Keratinocyte (primary cell): ENCODE data around the gene NOD2. TPM values are rescaled to one million over a fixed set of nuclear protein-coding genes. Genes with fewer than 3 reads are reported as not detected.

Experiments used
- DNase-seq: peaks from one replicate; pipeline ENCODE4 v3.0.0-alpha.2; 2011; ENCODE audit warnings: low read depth, missing footprints, low spot score
- FAIRE-seq: peaks from 2 replicates; lab custom pipeline; 2011; peaks lifted over from hg19 to GRCh38; lab: Jason Lieb, UNC
- H2AFZ ChIP-seq: 2 replicates; pipeline ENCODE4 v1.6.0; 2012; ENCODE audit warnings: low read length, control low read depth, inconsistent platforms; ENCODE audit not compliant: control insufficient read depth
- H3K27ac ChIP-seq: 2 replicates; pipeline ENCODE4 v1.5.1; 2011; ENCODE audit warnings: low read length; ENCODE audit not compliant: control insufficient read depth, insufficient read depth
- H3K27me3 ChIP-seq: 3 replicates; pipeline ENCODE4 v1.6.0; 2011; ENCODE audit warnings: low read length; ENCODE audit not compliant: control insufficient read depth, insufficient read depth; ENCODE audit errors: extremely low read depth
- H3K36me3 ChIP-seq, 2 experiments: 2 replicates in 1 of 2; 3 replicates in 1 of 2; pipeline ENCODE4 v1.5.1; 2011; ENCODE audit warnings: low read length in 2 of 2, mild to moderate bottlenecking in 1 of 2; ENCODE audit not compliant: control insufficient read depth in 2 of 2, insufficient read depth in 2 of 2; ENCODE audit errors: extremely low read depth in 1 of 2
- H3K4me1 ChIP-seq: 3 replicates; pipeline ENCODE4 v1.5.1; 2011; ENCODE audit warnings: low read length; ENCODE audit not compliant: control insufficient read depth, insufficient read depth; ENCODE audit errors: extremely low read depth
- H3K4me2 ChIP-seq: 3 replicates; pipeline ENCODE4 v1.6.0; 2011; ENCODE audit warnings: low read depth, low read length; ENCODE audit not compliant: control insufficient read depth, insufficient read depth; ENCODE audit errors: extremely low read depth
- H3K4me3 ChIP-seq, 3 experiments: fragments of 200-600 bp in 1 of 3; sonication (generic) in 1 of 3; 2 replicates in 2 of 3; 3 replicates in 1 of 3; pipeline ENCODE4 v1.5.1; 2011 to 2016; ENCODE audit warnings: low read length in 3 of 3, mild to moderate bottlenecking in 3 of 3, control low read depth in 2 of 3, inconsistent platforms in 1 of 3, low read depth in 1 of 3, mixed read lengths in 1 of 3, mixed run types in 1 of 3, moderate library complexity in 1 of 3; ENCODE audit not compliant: control insufficient read depth in 2 of 3, insufficient read depth in 2 of 3; ENCODE audit errors: extremely low read depth in 1 of 3
- H3K79me2 ChIP-seq: 2 replicates; pipeline ENCODE4 v1.6.0; 2012; ENCODE audit warnings: low read length; ENCODE audit not compliant: control insufficient read depth, insufficient read depth
- H3K9ac ChIP-seq: 3 replicates; pipeline ENCODE4 v1.6.0; 2011; ENCODE audit warnings: low read length; ENCODE audit not compliant: control insufficient read depth, insufficient read depth; ENCODE audit errors: extremely low read depth
- H3K9me1 ChIP-seq: 3 replicates; pipeline ENCODE4 v1.6.0; 2011; ENCODE audit warnings: low read length; ENCODE audit not compliant: control insufficient read depth, insufficient read depth; ENCODE audit errors: extremely low read depth
- H3K9me3 ChIP-seq: 2 replicates; pipeline ENCODE4 v1.5.1; 2012; ENCODE audit warnings: low read depth, low read length; ENCODE audit not compliant: control insufficient read depth
- H4K20me1 ChIP-seq: 3 replicates; pipeline ENCODE4 v1.6.0; 2011; ENCODE audit warnings: low read length; ENCODE audit not compliant: control insufficient read depth, insufficient read depth; ENCODE audit errors: extremely low read depth
- EZH2 ChIP-seq: IDR thresholded peaks from one replicate; pipeline ENCODE4 v1.6.1; 2012; ENCODE audit warnings: inconsistent platforms, mild to moderate bottlenecking, low read length, moderate library complexity
- dilution Hi-C: fragments of 300-500 bp; cut with MboI; formaldehyde crosslinking; loops from one replicate; pipeline ENCODE4 v1.7.0; 2020; ENCODE audit warnings: low sequenced_read_pairs; ENCODE audit not compliant: extremely low pct_ligation_motif_present
- polyA plus RNA-seq, 5 experiments: library from polyadenylated mRNA; depleted of rRNA in 3 of 5; stranded (reverse) in 3 of 5; stranded (forward) in 1 of 5; unstranded in 1 of 5; fragments of >200 nt; gene quantifications; 1 replicate in 1 of 5; 2 replicates in 3 of 5; 3 replicates in 1 of 5; pipeline versions ENCODE4 v1.2.1 to v1.2.3, GENCODE V29; 2011 to 2012; ENCODE audit warnings: missing spikeins in 2 of 5, low read depth in 1 of 5, low replicate concordance in 1 of 5
- TF ChIP-seq, protein P1 (sequence below), 3 experiments: IDR thresholded peaks in 1 of 3; conservative IDR thresholded peaks in 1 of 3; optimal IDR thresholded peaks in 1 of 3; 2 replicates in 2 of 3; 3 replicates in 1 of 3; pipeline versions ENCODE3 to v1.5.1; 2011; ENCODE audit warnings: low read length in 3 of 3, mild to moderate bottlenecking in 3 of 3, moderate library complexity in 2 of 3, control low read depth in 1 of 3, inconsistent platforms in 1 of 3; ENCODE audit not compliant: insufficient read depth in 2 of 3; ENCODE audit errors: extremely low read depth in 1 of 3

Gene NOD2
- polyA plus RNA-seq, 1 donor (not counting 4 experiments of a cell fraction or from before 2014, with no cell fraction given) = 0.80 TPM

DNA sequence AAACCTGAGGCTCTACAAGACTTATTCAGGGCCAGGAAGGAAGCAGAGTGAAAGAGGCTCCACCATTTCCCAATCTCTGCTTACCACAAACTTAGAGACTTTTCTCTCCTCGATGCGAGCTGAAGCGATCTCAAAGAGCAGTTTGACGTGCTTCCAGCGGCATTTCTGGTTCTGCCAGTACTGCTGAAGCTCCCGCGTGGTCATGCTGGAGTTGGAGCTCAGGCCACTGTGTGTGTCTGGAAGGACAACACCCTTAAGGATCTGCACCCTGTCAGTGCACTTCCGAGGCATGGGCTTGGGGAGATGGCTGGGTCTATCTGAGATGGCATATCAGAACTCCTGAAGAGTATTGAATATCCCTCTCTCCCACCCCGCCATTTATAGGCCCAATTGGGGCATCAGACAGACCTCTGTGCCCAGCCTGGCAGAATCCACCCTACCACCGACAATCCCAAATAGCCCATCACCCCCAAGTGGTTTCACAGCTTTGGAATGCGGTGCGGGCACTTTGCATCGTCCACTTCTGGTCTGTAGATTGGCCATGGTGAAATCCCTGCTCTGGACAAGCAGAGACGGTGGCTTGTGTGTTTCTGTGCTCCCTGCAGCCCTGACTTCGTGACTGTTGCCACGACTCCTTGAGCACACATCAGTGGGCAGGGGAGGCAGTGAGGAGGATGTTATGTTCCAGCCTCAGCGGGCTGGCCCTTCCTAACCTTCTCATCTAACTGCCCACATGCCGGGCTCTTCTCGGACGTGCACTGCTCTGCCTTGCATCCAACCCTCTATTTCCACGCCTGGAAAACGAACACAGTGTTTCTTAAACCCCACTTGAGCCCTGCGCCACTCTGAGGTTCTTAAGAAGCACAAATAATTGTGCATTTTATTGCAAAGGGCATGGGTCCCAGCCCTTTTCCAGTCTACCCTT lies 17.5 kb upstream of the NOD2 start:
- TF ChIP-seq EZH2 = no peak
- TF ChIP-seq, protein P1, sequence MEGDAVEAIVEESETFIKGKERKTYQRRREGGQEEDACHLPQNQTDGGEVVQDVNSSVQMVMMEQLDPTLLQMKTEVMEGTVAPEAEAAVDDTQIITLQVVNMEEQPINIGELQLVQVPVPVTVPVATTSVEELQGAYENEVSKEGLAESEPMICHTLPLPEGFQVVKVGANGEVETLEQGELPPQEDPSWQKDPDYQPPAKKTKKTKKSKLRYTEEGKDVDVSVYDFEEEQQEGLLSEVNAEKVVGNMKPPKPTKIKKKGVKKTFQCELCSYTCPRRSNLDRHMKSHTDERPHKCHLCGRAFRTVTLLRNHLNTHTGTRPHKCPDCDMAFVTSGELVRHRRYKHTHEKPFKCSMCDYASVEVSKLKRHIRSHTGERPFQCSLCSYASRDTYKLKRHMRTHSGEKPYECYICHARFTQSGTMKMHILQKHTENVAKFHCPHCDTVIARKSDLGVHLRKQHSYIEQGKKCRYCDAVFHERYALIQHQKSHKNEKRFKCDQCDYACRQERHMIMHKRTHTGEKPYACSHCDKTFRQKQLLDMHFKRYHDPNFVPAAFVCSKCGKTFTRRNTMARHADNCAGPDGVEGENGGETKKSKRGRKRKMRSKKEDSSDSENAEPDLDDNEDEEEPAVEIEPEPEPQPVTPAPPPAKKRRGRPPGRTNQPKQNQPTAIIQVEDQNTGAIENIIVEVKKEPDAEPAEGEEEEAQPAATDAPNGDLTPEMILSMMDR (optimal IDR thresholded peaks at IDR 0.05 in 1 of 3, IDR thresholded peaks at IDR 0.05 in 1 of 3, conservative IDR thresholded peaks at IDR 0.05 in 1 of 3; ENCODE audit: extremely low read depth in 1 of 3, insufficient read depth in 2 of 3, low read length in 3 of 3) = no peak
- dilution Hi-C loops = no loop called here
- no peak overlapping the region for H3K27ac ChIP-seq

DNA sequence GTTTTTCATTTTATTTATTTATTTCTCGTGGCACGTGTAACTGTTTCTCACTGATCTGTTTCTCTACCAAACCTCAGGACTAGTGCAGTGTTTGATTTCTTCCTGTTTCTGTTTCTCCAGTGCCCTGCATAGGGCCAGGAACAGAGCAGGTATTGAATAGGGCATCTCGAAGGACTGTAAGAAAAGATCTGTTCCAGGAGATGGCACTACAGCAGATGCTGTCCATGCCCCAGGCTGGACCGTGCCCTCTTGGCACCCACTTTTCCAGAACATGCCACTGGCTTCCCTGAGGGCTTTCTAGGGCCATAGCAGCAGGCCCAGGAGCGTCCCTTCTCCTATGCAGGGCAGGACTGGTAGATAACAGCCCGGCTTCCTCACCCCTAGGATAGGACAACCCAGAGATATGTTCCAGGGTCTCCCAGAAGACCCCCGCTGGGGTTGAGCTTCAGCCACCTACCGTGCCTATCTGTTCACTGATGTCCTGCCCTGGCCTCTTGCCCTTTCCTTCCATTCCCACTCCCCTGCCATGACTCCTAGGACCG lies 16.7 kb upstream of the NOD2 start:
- Histone ChIP-seq H3K4me3 (no peak overlapping the region), H3K9me1 (no peaks in the 10 kb centered on the region), H3K4me2 (no peak overlapping the region), H4K20me1 (no peaks in the 10 kb centered on the region), H3K79me2 (no peaks in the 10 kb centered on the region), H3K36me3 (no peaks in the 10 kb centered on the region), H3K9ac (no peak overlapping the region), H3K27me3 (no peaks in the 10 kb centered on the region), H2AFZ (no peak overlapping the region), H3K27ac (no peak overlapping the region), H3K9me3 (peaks cover 9% of the 10 kb centered on the region), H3K4me1 (no peaks in the 10 kb centered on the region)
- TF ChIP-seq, protein P1 (optimal IDR thresholded peaks at IDR 0.05 in 1 of 3, IDR thresholded peaks at IDR 0.05 in 1 of 3, conservative IDR thresholded peaks at IDR 0.05 in 1 of 3; ENCODE audit: extremely low read depth in 1 of 3, insufficient read depth in 2 of 3, low read length in 3 of 3) = peak in 1 of 3 experiments; percentile 23
- TF ChIP-seq EZH2 = no peak
- dilution Hi-C loops = no loop called here
- no peak for DNase-seq
- FAIRE-seq = no peak

More for the DNA sequence above, 17.5 kb upstream of the NOD2 start:
- peaks cover 9% of the 10 kb centered on the region for H3K9me3 ChIP-seq
- H2AFZ ChIP-seq = no peak overlapping the region
- H3K36me3 ChIP-seq = no peaks in the 10 kb centered on the region
- DNase-seq = no peak
- H3K4me1 ChIP-seq = no peaks in the 10 kb centered on the region
- no peak overlapping the region for H3K9ac ChIP-seq
- no peak for FAIRE-seq
- no peaks in the 10 kb centered on the region for H4K20me1 ChIP-seq
- no peaks in the 10 kb centered on the region for H3K79me2 ChIP-seq
- H3K4me3 ChIP-seq = no peak overlapping the region
- H3K27me3 ChIP-seq = no peaks in the 10 kb centered on the region
- H3K4me2 ChIP-seq = no peak overlapping the region
- H3K9me1 ChIP-seq = no peaks in the 10 kb centered on the region
